ENCODE results near the gene S100A6. TPM values are rescaled to one million over a fixed set of nuclear protein-coding genes. Genes with fewer than 3 reads are reported as not detected.

The S100A6 gene
- total and polyA plus RNA-seq, 2 donors (not counting 3 experiments of a cell fraction or from before 2014, with no cell fraction given) = 552 to 908 TPM

DNA sequence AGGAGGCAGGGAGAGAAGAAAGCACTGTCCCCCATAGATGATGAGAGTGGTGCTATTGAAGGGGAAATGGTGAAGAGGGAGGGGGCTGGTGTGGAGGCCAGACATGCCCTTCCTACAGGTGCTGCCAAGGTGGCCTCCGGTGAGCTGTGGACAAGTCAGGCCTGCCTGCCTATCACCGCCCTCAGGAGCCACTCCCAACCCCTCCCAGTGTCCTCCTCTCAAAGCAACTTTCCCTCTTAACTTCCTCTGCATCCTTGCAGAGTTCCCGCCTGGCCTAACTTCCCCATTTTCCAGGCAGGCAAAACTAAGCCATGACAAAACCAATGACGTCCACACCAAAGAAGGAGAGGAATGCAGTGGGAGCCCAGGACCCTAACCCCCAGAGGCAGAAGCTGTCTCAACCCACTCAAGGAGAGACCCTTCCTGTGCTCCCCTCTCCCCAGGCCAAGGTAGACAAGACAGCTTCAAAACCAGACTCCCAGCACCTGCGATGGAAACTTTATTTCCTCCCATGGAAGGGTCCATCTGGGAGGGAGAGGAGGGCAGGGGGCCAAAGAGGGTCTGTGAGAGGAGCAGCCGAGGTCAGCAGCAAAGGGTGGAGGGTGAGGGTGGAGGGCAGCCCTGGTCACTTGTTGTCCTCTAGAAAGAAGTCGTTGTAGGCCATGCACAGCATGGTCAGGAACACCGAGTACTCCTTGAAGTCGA is 1.0 kb upstream of the S100A6 start:
- POLR2A ChIA-PET = no interaction called here
- Histone ChIP-seq H3K4me1 (ENCODE audit: control insufficient read depth, extremely low read depth, insufficient read depth, low read length) (peaks cover 38% of the 10 kb centered on the region), H2AFZ (ENCODE audit: low read depth, low read length) (no peak overlapping the region), H3K4me2 (ENCODE audit: insufficient read depth, low read length) (peak overlapping the region; percentile 13), H3K79me2 (ENCODE audit: control insufficient read depth, insufficient read depth, low read length) (peaks cover 15% of the 10 kb centered on the region), H3K4me3 (replicated peaks in 1 of 3; ENCODE audit: insufficient read depth in 1 of 3, low read depth in 1 of 3, low read length in 3 of 3) (no peak overlapping the region), H3K27ac (ENCODE audit: insufficient read depth, low read depth, low read length) (peak overlapping the region; percentile 14), H3K36me3 (ENCODE audit: control insufficient read depth in 2 of 2, extremely low read depth in 1 of 2, insufficient read depth in 2 of 2, low read length in 2 of 2) (no peaks in the 10 kb centered on the region), H3K9me3 (replicated peaks; ENCODE audit: control insufficient read depth, insufficient read depth, low read length) (no peaks in the 10 kb centered on the region), H4K20me1 (replicated peaks; ENCODE audit: control insufficient read depth, extremely low read depth, insufficient read depth, low read length) (no peaks in the 10 kb centered on the region), H3K9me1 (replicated peaks; ENCODE audit: control insufficient read depth, extremely low read depth, insufficient read depth, low read length) (no peaks in the 10 kb centered on the region), H3K9ac (replicated peaks; ENCODE audit: extremely low read depth, insufficient read depth, low read length) (peak overlapping the region; percentile 17), H3K27me3 (ENCODE audit: control insufficient read depth in 2 of 2, insufficient read depth in 2 of 2, low read length in 2 of 2) (no peaks in the 10 kb centered on the region)
- dilution Hi-C loops (cut with MboI; ENCODE audit: extremely low pct_ligation_motif_present, low sequenced_read_pairs) = no loop called here
- FAIRE-seq (no peak), DNase-seq (ENCODE audit: low read depth, low spot score) (no peak)
- intact Hi-C loops (cut with micrococcal nuclease) = loop anchor here (1.0 kb wide), 1 partner anchor 12 kb away; the partner anchor contains the start of gene S100A3
- TF ChIP-seq POLR2A (IDR thresholded peaks at IDR 0.05; ENCODE audit: low read depth, low read length) (no peak), EZH2 (IDR thresholded peaks at IDR 0.05; ENCODE audit: borderline replicate concordance, low read depth, low read length, severe bottlenecking) (no peak), POLR2AphosphoS5 (IDR thresholded peaks at IDR 0.05; ENCODE audit: insufficient read depth, low read depth, low read length) (no peak), GATA2 (IDR thresholded peaks at IDR 0.05; ENCODE audit: insufficient read depth, insufficient read length, low read depth, low read length) (no peak), FOS (IDR thresholded peaks at IDR 0.05; ENCODE audit: borderline replicate concordance, insufficient read depth, low read length) (no peak), MYC (IDR thresholded peaks at IDR 0.05; ENCODE audit: low read depth, low read length) (no peak), CTCF (IDR thresholded peaks at IDR 0.05; ENCODE audit: extremely low read depth in 1 of 2, insufficient read depth in 1 of 2, low read depth in 1 of 2, low read length in 2 of 2) (no peak), JUN (IDR thresholded peaks at IDR 0.05; ENCODE audit: borderline replicate concordance, insufficient read depth, insufficient read length, low read depth) (no peak)
- TF ChIP-seq, protein P1, sequence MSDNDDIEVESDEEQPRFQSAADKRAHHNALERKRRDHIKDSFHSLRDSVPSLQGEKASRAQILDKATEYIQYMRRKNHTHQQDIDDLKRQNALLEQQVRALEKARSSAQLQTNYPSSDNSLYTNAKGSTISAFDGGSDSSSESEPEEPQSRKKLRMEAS (IDR thresholded peaks at IDR 0.05; ENCODE audit: insufficient read depth, insufficient read length) = no peak
- BruUV-seq (replicated peaks) = no TSS peak
- CTCF ChIA-PET = interaction anchor here (1.1 to 1.8 kb wide), 3 partner anchors 15 to 91 kb away, joined by 3 to 5 read pairs (median 5); partner anchors contain the start of gene S100A13
